GM18873 (cell line): ENCODE measurements around the gene XPO6.

ENCODE experiments used
- ATAC-seq: cut with Tn5 transposase; IDR thresholded peaks from one replicate; pipeline ENCODE4 v1.9.1; 2021; ENCODE audit warnings: mild to moderate bottlenecking, moderate library complexity, moderate number of reproducible peaks; ENCODE audit not compliant: unreplicated experiment, low FRiP score

XPO6 gene

GRCh38 chr16:28072087-28072486 is 139.7 kb downstream of the XPO6 start:
- no peak for ATAC-seq

- no peak for ATAC-seq
These were observed 141.6 kb downstream of the XPO6 start for GRCh38 chr16:28069971-28070794.

GRCh38 chr16:28068976-28069375 is 142.8 kb downstream of the XPO6 start:
- ATAC-seq: no peak

- ATAC-seq: no peak
These were observed 144.0 kb downstream of the XPO6 start for GRCh38 chr16:28067604-28068379.

- no peak for ATAC-seq
These were observed 147.0 kb downstream of the XPO6 start for GRCh38 chr16:28064706-28065249.

- no peak for ATAC-seq
These were observed 147.6 kb downstream of the XPO6 start for GRCh38 chr16:28064150-28064549.

GRCh38 chr16:28063591-28064061 is 148.1 kb downstream of the XPO6 start, which contains the start of gene GSG1L:
GSG1L (minus strand) TSS chr16:28063714; CDS start chr16:28063424, 290 bp downstream.
- no peak for ATAC-seq

GRCh38 chr16:28062847-28063521 is 148.8 kb downstream of the XPO6 start:
- no peak for ATAC-seq

- no peak for ATAC-seq
These were observed 149.4 kb downstream of the XPO6 start for GRCh38 chr16:28062261-28062846.

GRCh38 chr16:28061352-28062101 is 150.2 kb downstream of the XPO6 start:
- no peak for ATAC-seq

GRCh38 chr16:28059841-28060575 is 151.8 kb downstream of the XPO6 start:
- no peak for ATAC-seq

GRCh38 chr16:28058839-28059589 is 152.8 kb downstream of the XPO6 start:
- no peak for ATAC-seq

- ATAC-seq: no peak
These were observed 153.8 kb downstream of the XPO6 start for GRCh38 chr16:28057949-28058348.

GRCh38 chr16:28053461-28053860 is 158.3 kb downstream of the XPO6 start:
- no peak for ATAC-seq

GRCh38 chr16:28052274-28053128 is 159.3 kb downstream of the XPO6 start:
- no peak for ATAC-seq

GRCh38 chr16:28051486-28051885 is 160.3 kb downstream of the XPO6 start:
- ATAC-seq: no peak
